ENCODE measurements around the gene RASA3. TPM values are rescaled to one million over a fixed set of nuclear protein-coding genes. Genes with fewer than 3 reads are reported as not detected.

The RASA3 gene
- total RNA-seq, 4 donors from 2014 or later, result 25.0 to 43.1 (median 30.2) TPM

- 55% methylated on average over 8 of the region's 10 CpGs; no CpG with 5 or more reads in 1 of the 2 donors for WGBS, 2 donors (ENCODE audit: low coverage in 1 of 2)
- Histone ChIP-seq H3K9me3 (no peaks in the 10 kb centered on the region), H3K4me3 (no peak overlapping the region), H3K27ac (no peak overlapping the region), H3K36me3 (no peaks in the 10 kb centered on the region), H3K4me1 (peaks cover 0 to 12% (median 11%) of the 10 kb centered on the region in 3 donors), H3K27me3 (no peaks in the 10 kb centered on the region)
- ATAC-seq, result no peak
- TF ChIP-seq EP300 (IDR thresholded peaks at IDR 0.05), result no peak
These were observed 8.5 kb upstream of the RASA3 start for GRCh38 chr13:114140906-114141250.

- no peak overlapping the region for H3K27ac ChIP-seq
- no peak overlapping the region for H3K4me3 ChIP-seq
- no peaks in the 10 kb centered on the region for H3K27me3 ChIP-seq
- 70% methylated on average over 3 to 17 of the region's 25 CpGs for WGBS, 2 donors (ENCODE audit: low coverage in 1 of 2)
- H3K4me1 ChIP-seq, result peaks cover 0 to 12% (median 11%) of the 10 kb centered on the region in 3 donors
- H3K36me3 ChIP-seq, result no peaks in the 10 kb centered on the region
- TF ChIP-seq POLR2A (IDR thresholded peaks at IDR 0.05) (no peak), POLR2AphosphoS5 (IDR thresholded peaks at IDR 0.05) (no peak), EP300 (IDR thresholded peaks at IDR 0.05) (no peak), CTCF (IDR thresholded peaks at IDR 0.05) (no peak)
- no peaks in the 10 kb centered on the region for H3K9me3 ChIP-seq
- ATAC-seq, result no peak
These were observed 7.9 kb upstream of the RASA3 start for GRCh38 chr13:114140131-114140905.

DNA sequence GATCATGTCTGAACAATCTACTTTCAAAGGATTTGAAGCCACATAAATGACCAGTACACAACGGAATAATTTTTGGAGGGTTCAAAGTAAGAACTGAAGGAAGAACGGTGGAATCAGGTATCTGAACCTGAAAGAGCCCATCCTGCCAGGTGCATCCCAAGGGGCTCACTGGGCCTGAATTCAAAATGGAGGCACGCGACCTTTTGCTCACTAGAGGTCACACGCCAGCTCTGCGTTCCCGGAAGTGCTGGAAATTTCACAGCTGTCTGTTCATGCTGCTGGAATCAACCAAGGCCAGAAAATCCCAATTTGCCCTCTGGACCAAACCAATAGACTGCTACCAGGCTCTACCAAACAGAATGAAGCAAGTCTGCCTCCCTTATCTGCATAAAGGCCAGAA is 4.2 kb upstream of the RASA3 start:
- Histone ChIP-seq H3K36me3 (no peaks in the 10 kb centered on the region), H3K4me3 (no peak overlapping the region), H3K4me1 (peaks cover 0 to 4% (median 0%) of the 10 kb centered on the region in 3 donors), H3K27ac (no peak overlapping the region), H3K9me3 (no peaks in the 10 kb centered on the region), H3K27me3 (no peaks in the 10 kb centered on the region)
- 88 to 92% methylated on average over 7 of the region's 7 CpGs for WGBS, 2 donors (ENCODE audit: low coverage in 1 of 2)
- ATAC-seq, result no peak
- TF ChIP-seq POLR2A (IDR thresholded peaks at IDR 0.05) (no peak), POLR2AphosphoS5 (IDR thresholded peaks at IDR 0.05) (no peak), EP300 (IDR thresholded peaks at IDR 0.05) (no peak), CTCF (IDR thresholded peaks at IDR 0.05) (no peak)

- 91 to 93% methylated on average over 3 to 10 of the region's 15 CpGs for WGBS, 2 donors (ENCODE audit: low coverage in 1 of 2)
- no peak for ATAC-seq
- Histone ChIP-seq H3K4me1 (peaks cover 0 to 8% (median 1%) of the 10 kb centered on the region in 3 donors), H3K36me3 (no peaks in the 10 kb centered on the region), H3K4me3 (no peak overlapping the region), H3K27ac (no peak overlapping the region), H3K9me3 (no peaks in the 10 kb centered on the region), H3K27me3 (no peaks in the 10 kb centered on the region)
- no peak for TF ChIP-seq POLR2A (IDR thresholded peaks at IDR 0.05)
- no peak for TF ChIP-seq CTCF (IDR thresholded peaks at IDR 0.05)
- TF ChIP-seq POLR2AphosphoS5 (IDR thresholded peaks at IDR 0.05), result no peak
- TF ChIP-seq EP300 (IDR thresholded peaks at IDR 0.05), result no peak
These were observed 3.3 kb upstream of the RASA3 start for GRCh38 chr13:114135731-114136171.

- WGBS, 2 donors (ENCODE audit: low coverage in 1 of 2), result 47 to 79% methylated on average over 7 to 8 of the region's 12 CpGs
- ATAC-seq, result no peak
- Histone ChIP-seq H3K4me1 (peaks cover 0 to 15% (median 8%) of the 10 kb centered on the region in 3 donors), H3K36me3 (no peaks in the 10 kb centered on the region), H3K27me3 (no peaks in the 10 kb centered on the region), H3K4me3 (no peak overlapping the region), H3K9me3 (no peaks in the 10 kb centered on the region), H3K27ac (peak overlapping the region in 3 of 4 donors; percentile 8 to 49 (median 41))
- TF ChIP-seq EP300 (IDR thresholded peaks at IDR 0.05), result no peak
These were observed 2.7 kb upstream of the RASA3 start for GRCh38 chr13:114134944-114135610.

All from gastroesophageal sphincter (tissue), 4 donors.